Activated T-helper 1 cell treated with Interleukin-2 at 50 U/mL for 16 hours (primary cell): ENCODE data around the gene LRCOL1.

Experiments used
- DNase-seq: peaks from one replicate; pipeline ENCODE4 v3.0.0-alpha.2; 2020; ENCODE audit warnings: low read depth

The LRCOL1 gene

DNA sequence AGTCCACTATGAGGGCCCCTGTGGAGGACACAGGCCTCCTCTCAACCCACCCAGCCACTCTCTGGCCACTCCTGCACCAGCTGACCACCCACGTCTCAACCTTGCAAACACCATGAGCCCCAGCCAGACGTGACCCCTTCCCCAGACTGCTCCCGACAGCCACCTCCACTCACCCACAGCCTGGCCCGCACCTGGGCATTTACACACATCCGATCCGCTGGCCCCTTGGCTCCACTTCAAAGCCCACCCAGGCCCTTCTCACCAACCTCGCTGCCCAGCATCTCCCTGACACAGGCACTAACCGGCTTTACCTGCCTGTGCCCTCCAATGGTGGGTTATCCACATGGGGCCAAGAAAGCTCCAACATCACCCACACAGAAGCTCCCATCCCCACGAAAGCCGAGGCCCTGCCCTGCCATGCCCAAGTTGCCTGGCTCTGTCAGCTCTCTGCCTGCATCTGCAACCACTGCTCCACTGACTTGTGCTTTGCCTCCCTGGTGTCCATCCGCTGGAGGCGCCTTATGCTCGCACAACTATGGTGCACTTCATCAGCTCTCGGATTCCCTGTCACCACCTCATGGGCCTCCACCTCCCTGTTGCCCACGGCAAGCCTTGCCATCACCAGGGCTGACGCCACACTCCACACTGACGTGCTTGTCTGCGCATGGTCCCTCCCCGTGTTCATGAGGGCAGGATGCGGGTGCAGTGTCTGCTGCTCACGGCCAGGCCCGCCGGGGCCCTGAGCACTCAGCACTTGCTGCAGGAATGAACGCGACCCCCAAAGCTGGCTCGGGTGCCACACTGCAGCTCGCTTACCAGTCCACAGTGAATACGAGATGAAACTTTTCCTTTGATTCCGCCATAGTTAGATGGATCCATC is 24.9 kb upstream of the LRCOL1 start:
- DNase-seq = no peak

DNA sequence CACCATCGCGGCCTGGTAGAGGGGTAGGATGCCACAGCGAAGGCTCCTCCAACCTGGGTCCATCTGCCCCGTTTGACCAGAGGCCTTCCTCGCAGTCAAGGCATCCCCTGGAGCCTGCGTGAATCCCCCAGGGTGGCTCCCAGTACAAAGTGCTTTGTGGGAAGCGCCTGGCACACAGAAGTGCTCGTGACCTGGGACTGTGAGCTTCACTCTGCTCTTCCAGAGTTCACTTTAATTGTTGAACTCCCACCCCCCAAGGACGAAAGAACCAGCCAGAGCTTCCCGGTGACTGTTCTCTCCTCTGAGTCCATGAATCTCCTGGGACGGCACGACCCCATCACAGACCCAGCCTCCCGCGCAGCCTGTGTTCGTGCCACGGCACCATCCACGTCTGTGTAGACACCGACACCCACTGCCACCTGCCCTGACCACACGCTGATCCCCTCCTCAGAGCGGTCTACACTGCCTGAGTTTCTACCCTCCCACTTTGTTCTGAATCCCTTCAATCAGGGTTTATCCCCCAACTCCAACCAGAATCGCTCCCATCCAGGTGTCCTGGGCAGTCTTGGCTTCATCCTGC is 24.1 kb upstream of the LRCOL1 start:
- no peak for DNase-seq

DNA sequence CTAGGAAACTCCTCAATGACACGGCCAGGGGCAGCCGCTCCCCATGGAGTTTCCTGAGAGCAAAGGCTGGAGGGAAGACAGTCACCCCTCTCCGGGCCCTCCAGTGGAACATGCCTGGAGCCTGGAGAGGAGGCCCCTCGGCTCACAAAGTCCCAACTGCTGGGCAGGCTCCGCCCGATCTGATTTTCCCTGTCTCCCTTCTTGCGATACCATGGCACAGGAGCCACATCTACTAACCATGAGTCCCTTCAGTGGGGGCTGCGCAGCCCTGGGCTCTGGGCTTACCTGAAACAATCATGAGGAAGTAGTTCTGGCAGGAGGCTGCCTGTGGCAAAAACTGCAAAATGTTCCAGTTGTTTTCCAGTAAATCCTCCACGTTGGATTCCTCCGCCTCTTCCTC is 23.5 kb upstream of the LRCOL1 start:
- DNase-seq = no peak

- DNase-seq = no peak
Measured at GRCh38 chr12:132633398-132633797, 23.0 kb upstream of the LRCOL1 start.

GRCh38 chr12:132632521-132633228 is 22.3 kb upstream of the LRCOL1 start:
- DNase-seq = no peak

DNA sequence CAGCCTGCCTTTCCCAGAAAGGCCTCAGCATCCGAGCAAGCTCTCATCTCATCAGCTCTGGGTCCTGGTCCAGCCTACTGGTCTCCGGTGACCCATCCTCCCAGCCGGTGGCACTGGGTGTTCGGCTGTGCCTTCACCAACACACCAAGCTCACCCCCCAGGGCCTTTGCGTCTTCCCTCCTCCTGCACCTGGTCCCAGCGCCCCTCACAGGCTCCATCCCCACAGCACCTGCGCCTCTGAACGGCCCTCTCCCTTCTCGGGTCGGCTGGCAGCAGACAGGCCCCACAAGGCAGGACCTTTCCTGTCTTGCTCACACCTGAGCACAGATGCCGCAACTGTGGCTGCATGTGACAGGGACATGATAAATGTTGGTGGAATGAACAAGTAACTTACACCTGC is 21.3 kb upstream of the LRCOL1 start:
- no peak for DNase-seq

DNA sequence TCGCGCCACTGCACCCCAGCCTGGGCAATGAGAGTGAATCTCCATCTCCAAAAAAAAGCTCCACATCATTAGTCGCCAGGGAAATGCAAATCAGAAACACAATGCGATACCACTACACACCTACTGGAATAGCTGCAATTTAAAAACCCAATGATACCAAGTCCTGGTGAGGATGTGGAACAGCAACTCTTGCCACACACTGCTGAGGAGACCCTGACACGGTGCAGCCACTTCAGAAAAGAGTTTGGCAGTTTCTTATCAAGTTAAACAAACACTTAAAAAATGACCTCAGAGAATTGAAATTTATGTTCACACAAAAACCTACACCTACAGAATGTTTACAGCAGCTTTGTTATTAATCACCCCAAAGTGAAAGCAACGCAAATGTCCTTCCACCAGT is 20.3 kb upstream of the LRCOL1 start:
- no peak for DNase-seq

DNA sequence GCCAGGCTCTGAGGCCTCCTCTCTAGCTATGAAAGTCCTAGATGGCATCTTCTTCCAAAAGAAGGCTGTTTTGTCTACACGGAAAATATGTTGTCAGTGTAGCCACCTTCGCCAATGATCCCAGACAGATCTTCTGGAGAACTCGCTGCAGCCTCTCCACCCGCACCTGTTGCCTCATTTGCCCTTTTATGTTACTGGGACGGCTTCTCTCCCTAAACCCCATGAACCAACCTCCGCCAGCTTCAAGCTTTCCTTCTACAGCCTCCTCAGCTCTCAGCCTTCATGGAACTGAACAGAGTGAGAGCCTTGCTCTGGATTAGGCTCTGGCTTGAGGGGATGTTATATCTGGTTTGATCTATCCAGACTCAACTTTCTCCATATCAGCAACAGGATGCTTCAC is 18.9 kb upstream of the LRCOL1 start:
- no peak for DNase-seq

GRCh38 chr12:132625731-132626430 is 15.5 kb upstream of the LRCOL1 start:
- DNase-seq = no peak

GRCh38 chr12:132624910-132625630 is 14.7 kb upstream of the LRCOL1 start:
- DNase-seq = no peak

DNA sequence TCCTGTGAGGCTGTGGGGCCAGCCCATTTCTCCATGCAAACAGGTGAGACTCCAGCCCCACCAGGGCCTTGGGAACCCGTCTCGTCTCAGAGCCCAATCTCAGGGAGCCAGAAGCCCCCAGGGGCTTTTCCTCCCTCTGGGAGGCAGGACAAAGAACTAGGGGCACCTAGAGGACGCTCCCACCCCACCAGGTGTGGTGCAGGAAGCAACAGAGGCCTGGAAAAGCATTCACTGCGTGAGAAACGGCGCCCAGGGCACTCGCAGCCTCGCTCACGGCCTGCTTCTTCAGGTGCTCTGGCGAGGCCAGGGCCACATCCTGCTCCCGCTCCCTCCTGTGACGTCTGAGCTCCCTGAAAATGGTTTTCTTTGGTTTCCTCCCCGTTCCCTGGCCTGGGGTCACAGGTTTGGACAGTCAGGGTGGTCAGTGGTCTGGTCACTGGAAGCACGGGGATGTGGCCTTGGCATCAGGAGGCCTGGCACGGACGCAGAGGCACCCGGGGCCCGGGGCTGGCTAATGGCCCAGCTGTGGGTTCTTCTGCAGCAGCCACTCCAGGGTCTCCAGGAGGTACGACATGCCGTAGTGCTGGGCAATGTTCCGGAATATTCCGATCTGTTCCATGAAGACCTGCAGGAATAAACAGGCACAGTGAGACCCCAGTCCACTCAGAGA is 13.9 kb upstream of the LRCOL1 start:
- DNase-seq = no peak

GRCh38 chr12:132623072-132623869 is 12.9 kb upstream of the LRCOL1 start:
- no peak for DNase-seq

GRCh38 chr12:132622437-132623071 is 12.2 kb upstream of the LRCOL1 start:
- no peak for DNase-seq

DNA sequence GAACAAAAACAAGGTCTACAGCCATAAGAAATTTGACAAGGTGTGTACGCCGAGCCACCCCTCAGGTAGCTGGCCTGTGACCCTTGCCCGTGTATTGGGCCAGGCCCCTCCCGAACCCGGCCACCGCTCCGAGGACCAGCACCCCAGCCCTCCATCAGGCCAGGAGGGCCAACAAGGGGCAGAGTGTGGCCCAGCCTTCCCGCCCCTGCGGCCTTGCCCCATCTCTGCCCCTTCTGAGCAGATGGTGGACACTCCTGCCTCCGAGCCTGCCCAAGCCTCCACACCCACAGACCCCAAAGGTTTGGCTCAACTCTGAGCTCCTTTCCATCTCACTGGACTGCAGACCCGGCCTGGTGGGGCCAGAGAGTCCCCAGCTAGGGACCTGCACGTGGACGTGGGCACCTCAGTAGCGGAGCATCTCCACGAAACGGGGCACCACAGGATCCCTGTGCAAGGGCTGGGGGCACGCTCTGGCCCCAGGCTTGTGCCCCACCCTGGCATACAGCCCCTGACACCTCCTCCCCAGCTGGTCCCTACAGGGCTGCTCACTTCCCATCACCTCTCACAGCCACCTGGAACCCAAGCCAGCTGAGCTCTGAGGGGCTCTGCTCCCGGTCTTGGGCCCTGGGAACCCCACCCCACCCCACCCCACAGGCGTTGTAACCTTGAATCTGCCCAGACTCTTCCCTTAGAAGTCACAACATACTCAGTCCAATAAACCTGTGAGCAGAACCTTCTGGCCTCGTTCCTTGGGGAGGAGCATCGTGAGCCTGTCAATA is 11.5 kb upstream of the LRCOL1 start:
- DNase-seq = no peak

GRCh38 chr12:132620899-132621656 is 10.7 kb upstream of the LRCOL1 start:
- no peak for DNase-seq

- no peak for DNase-seq
Measured at GRCh38 chr12:132620113-132620898, 9.9 kb upstream of the LRCOL1 start.

- no peak for DNase-seq
Measured at GRCh38 chr12:132619386-132620112, 9.2 kb upstream of the LRCOL1 start.
